ELR (cell line): ENCODE data around the gene TACC2.

Experiments
- DNase-seq: peaks from one replicate; pipeline ENCODE4 v3.0.0-alpha.2; 2015; ENCODE audit warnings: low read depth

The TACC2 gene

DNA sequence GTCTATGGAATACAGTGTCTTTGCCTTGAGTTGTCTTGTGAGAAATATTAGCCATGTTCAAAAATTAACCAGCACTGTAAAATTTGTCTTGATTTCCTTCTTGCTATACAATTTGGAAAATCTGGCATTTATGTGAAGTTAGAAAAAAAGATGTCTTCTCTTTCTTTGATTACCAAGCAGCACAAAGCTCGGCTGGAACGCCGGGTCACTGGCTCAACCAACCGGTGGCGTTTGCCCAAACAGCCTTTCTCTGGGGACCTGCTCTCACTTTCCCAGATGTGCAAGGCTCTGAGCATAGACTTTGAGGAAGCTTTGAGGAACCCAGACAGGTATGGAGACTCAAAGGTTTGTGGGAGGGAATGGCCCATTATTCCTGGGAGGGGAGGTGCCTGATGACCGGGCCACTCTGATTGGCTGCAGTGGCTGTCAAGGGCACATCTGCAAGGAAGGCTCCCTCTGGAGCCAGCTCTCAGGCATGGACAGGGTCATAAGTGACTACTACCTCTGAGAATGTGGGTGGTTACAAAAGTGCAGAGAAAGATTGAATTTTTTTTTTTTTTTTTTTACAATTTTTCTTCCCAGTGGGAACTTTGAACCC, 287.7 kb downstream of the TACC2 start:
- peak; percentile 81 for DNase-seq

DNA sequence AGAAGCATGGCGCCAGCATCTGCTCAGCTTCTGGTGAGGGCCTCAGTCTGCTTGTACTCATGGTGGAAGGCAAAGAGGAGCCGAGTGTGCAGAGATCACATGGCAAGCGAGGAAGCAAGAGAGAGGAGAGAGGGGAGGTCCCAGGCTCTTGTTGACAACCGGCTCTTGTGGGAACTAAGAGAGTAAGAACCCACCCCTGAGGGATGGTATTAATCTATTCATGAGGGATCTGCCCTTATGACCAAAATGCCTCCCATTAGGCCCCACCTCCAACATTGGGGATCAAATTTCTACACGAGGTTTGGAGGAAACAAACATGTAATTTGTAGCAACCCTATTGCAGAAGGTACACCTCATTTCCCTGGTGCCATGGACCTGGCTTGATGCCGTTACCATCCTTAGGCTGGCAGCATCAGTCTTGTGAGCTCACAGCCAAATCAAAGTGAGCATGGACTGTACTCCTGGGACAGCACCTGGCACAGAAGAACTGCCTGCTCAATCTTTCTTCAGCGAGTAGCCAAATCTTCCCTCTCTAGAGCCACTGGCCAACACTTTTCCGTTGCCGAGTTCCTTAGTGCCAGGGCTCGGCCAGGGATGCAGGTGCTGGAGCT, 288.7 kb downstream of the TACC2 start:
- no peak for DNase-seq

GRCh38 chr10:122279725-122280141, 290.8 kb downstream of the TACC2 start:
- DNase-seq, result peak; percentile 52

- no peak for DNase-seq
These were observed 291.2 kb downstream of the TACC2 start for GRCh38 chr10:122280156-122280555.

GRCh38 chr10:122281018-122281626, 292.2 kb downstream of the TACC2 start:
- DNase-seq, result no peak

- DNase-seq, result no peak
These were observed 292.8 kb downstream of the TACC2 start for GRCh38 chr10:122281751-122282150.

- DNase-seq, result peak; percentile 66
These were observed 293.3 kb downstream of the TACC2 start for GRCh38 chr10:122282253-122282671.

GRCh38 chr10:122282909-122283308, 293.9 kb downstream of the TACC2 start:
- no peak for DNase-seq

GRCh38 chr10:122285506-122286444, 296.8 kb downstream of the TACC2 start:
- DNase-seq, result no peak

DNA sequence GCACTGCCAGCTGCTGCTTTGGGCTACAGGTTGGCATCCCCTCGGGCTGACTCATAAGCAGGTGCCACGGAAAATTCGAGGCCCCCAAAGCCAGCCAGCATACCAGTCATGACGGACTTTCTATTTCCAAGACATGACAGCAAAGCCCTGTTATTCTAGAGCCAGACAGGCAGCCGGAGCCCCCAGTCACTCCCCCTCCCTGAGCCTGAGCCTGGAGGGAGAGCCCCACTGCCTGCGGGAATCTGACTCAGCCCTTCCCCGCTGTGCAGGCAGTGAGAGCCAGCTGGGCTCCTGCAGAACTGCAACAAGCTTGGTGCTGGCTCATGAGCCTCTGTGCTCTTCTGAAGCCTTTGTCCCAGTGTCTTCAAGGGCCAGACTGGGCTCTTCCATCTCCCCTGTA, 297.9 kb downstream of the TACC2 start:
- DNase-seq, result peak; percentile 86

GRCh38 chr10:122287570-122287969, 298.6 kb downstream of the TACC2 start:
- no peak for DNase-seq

- no peak for DNase-seq
These were observed 299.3 kb downstream of the TACC2 start for GRCh38 chr10:122288262-122288661.

- DNase-seq, result no peak
These were observed 300.0 kb downstream of the TACC2 start for GRCh38 chr10:122288917-122289316.

GRCh38 chr10:122290334-122290733, 301.4 kb downstream of the TACC2 start:
- no peak for DNase-seq

DNA sequence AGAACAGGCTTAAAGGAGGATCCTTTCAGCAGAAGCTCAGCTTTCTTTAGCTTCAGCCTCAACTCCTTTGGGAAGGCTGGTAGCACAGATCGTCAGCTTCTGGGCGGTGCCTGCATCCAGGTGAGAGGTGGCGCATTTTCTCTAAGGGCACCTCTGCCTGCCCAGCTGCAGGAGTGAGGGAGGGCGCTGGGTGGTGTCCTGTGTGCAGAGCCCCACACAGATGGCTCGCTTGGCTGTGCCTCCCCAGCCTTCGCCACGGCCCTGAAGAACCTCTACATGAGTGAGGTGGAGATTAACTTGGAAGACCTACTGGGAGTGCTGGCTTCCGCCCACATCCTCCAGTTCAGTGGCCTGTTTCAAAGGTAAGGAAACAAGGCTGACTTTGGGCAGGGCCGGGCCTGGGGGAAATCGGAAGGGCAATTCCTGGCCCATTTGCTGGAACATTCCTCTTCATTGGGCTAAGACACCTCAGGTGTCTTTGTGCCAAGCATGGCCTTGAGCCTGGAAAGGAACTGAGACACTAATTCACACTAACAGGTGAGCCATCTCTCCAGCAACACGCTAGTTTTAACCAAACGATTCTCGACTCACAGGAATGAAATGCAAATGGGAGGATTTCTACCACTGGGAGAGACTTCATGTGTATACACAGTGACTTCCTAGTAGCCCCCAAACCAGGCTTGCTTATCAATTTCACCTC, 302.0 kb downstream of the TACC2 start:
- no peak for DNase-seq

DNA sequence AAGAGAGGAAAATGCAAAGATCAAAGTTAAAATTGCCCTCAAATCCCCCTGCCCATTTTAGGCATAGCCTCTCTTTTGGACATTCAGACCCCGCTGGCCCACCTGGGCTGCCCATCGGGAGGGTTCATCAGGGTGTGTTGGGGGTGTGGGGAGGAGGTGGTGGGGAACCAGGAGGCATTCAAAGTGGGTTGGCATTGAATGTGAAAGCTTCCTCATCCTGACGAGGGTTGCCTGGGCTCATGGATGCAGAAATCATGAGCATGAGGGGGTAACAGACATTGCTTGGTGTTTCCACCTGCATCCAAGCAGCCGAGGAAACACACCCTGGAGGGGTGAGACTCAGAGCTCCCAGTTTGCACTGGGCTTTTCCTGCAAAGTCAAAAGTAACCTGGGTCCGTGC, 302.8 kb downstream of the TACC2 start:
- DNase-seq, result no peak

- no peak for DNase-seq
These were observed 303.4 kb downstream of the TACC2 start for GRCh38 chr10:122292376-122292775.

GRCh38 chr10:122293156-122293960, 304.4 kb downstream of the TACC2 start:
- DNase-seq, result no peak

- DNase-seq, result no peak
These were observed 305.0 kb downstream of the TACC2 start for GRCh38 chr10:122293961-122294380.

- DNase-seq, result no peak
These were observed 305.8 kb downstream of the TACC2 start for GRCh38 chr10:122294511-122295450.
